H1 (cell line): ENCODE results near the gene CAPZB. TPM values are rescaled to one million over a fixed set of nuclear protein-coding genes. Genes with fewer than 3 reads are reported as not detected.
A peak's percentile ranks its signal among the peaks of the same experiment; 100 is the strongest.

Experiments used
- CTCF ChIA-PET: fragments of 300-600 bp; sonication (Branson Sonifier 250); formaldehyde crosslinking; loops from one replicate; lab custom pipeline; 2021; ENCODE audit not compliant: partially characterized antibody; lab: Charles Lee
- POLR2A ChIA-PET: fragments of 300-600 bp; sonication (Branson Sonifier 250); formaldehyde crosslinking; loops from one replicate; lab custom pipeline; 2021; ENCODE audit warnings: inconsistent platforms; ENCODE audit not compliant: partially characterized antibody; lab: Charles Lee
- DNase-seq, 2 experiments: peaks; one replicate each; pipeline versions ENCODE4 v3.0.0 to v3.0.0-alpha.2; 2010 to 2022; ENCODE audit warnings: low spot score in 2 of 2, low read depth in 1 of 2, mixed read lengths in 1 of 2
- FAIRE-seq: peaks from 2 replicates; lab custom pipeline; 2011; peaks lifted over from hg19 to GRCh38; lab: Jason Lieb, UNC
- H2AFZ ChIP-seq: 2 replicates; pipeline ENCODE4 v1.8.1; 2012; ENCODE audit warnings: low read length, inconsistent platforms
- H2AK5ac ChIP-seq: 2 replicates; pipeline ENCODE4 v1.6.1; 2013; ENCODE audit warnings: low read depth, low read length
- H2BK120ac ChIP-seq: replicated peaks from 2 replicates; pipeline ENCODE3; 2013; ENCODE audit warnings: low read depth, low read length, inconsistent platforms
- H2BK12ac ChIP-seq: 2 replicates; pipeline ENCODE4 v1.6.1; 2013; ENCODE audit warnings: low read depth, low read length
- H2BK15ac ChIP-seq: 2 replicates; pipeline ENCODE4 v1.6.1; 2013; ENCODE audit warnings: low read length
- H2BK20ac ChIP-seq: 2 replicates; pipeline ENCODE4 v1.6.1; 2013; ENCODE audit warnings: low read length
- H2BK5ac ChIP-seq: 2 replicates; pipeline ENCODE4 v1.6.1; 2013; ENCODE audit warnings: low read depth, low read length
- H3K14ac ChIP-seq: 2 replicates; pipeline ENCODE4 v1.6.1; 2013; ENCODE audit warnings: inconsistent platforms; ENCODE audit not compliant: insufficient read length
- H3K18ac ChIP-seq: 2 replicates; pipeline ENCODE4 v1.6.1; 2013; ENCODE audit warnings: low read length; ENCODE audit errors: extremely low read depth
- H3K23ac ChIP-seq: 2 replicates; pipeline ENCODE4 v1.6.1; 2013; ENCODE audit warnings: inconsistent platforms; ENCODE audit not compliant: insufficient read length
- H3K23me2 ChIP-seq: 2 replicates; pipeline ENCODE4 v1.6.1; 2013; ENCODE audit warnings: low read depth, low read length
- H3K27ac ChIP-seq: 2 replicates; pipeline ENCODE4 v1.6.1; 2011; ENCODE audit warnings: low read depth, low read length, inconsistent platforms
- H3K27me3 ChIP-seq, 4 experiments: replicated peaks in 1 of 4; 1 replicate in 1 of 4; 2 replicates in 3 of 4; pipeline versions ENCODE4 v1.6.1 to v1.8.1; 2011 to 2013; ENCODE audit warnings: low read length in 3 of 4, mild to moderate bottlenecking in 3 of 4, inconsistent platforms in 2 of 4, mixed read lengths in 2 of 4, moderate library complexity in 1 of 4; ENCODE audit not compliant: control insufficient read depth in 3 of 4, insufficient read depth in 3 of 4; ENCODE audit errors: extremely low read depth in 1 of 4
- H3K36me3 ChIP-seq, 4 experiments: 2 replicates each; pipeline versions ENCODE4 v1.6.1 to v1.8.1; 2011 to 2013; ENCODE audit warnings: mild to moderate bottlenecking in 4 of 4, low read length in 3 of 4, moderate library complexity in 2 of 4, control low read depth in 1 of 4, inconsistent platforms in 1 of 4; ENCODE audit not compliant: insufficient read depth in 4 of 4, control insufficient read depth in 2 of 4
- H3K4ac ChIP-seq: replicated peaks from 2 replicates; pipeline ENCODE3; 2013; ENCODE audit warnings: low read length, low read depth, mixed read lengths, inconsistent platforms; ENCODE audit not compliant: insufficient read length
- H3K4me1 ChIP-seq, 4 experiments: replicated peaks in 1 of 4; 1 replicate in 1 of 4; 2 replicates in 3 of 4; pipeline versions ENCODE4 v1.6.1 to v1.8.1; 2011 to 2013; ENCODE audit warnings: low read length in 3 of 4, inconsistent platforms in 2 of 4, mixed read lengths in 1 of 4; ENCODE audit not compliant: insufficient read depth in 4 of 4, control insufficient read depth in 3 of 4
- H3K4me2 ChIP-seq, 2 experiments: 2 replicates each; pipeline versions ENCODE4 v1.6.1 to v1.8.1; 2011 to 2013; ENCODE audit warnings: low read depth in 2 of 2, low read length in 2 of 2, control low read depth in 1 of 2, inconsistent platforms in 1 of 2, mild to moderate bottlenecking in 1 of 2; ENCODE audit not compliant: insufficient read depth in 1 of 2
- H3K4me3 ChIP-seq, 4 experiments: fragments of 200-600, 300-600 bp in 1 of 4; sonication (generic), shearing (Covaris generic), sonication (Bioruptor Twin) in 1 of 4; 2 replicates each; pipeline versions ENCODE4 v1.5.1 to v1.8.1; 2011 to 2016; ENCODE audit warnings: low read length in 4 of 4, low read depth in 3 of 4, control low read depth in 2 of 4, inconsistent platforms in 2 of 4, mild to moderate bottlenecking in 2 of 4, mixed read lengths in 1 of 4, moderate library complexity in 1 of 4; ENCODE audit not compliant: insufficient read depth in 2 of 4; ENCODE audit errors: extremely low read depth in 1 of 4
- H3K56ac ChIP-seq: replicated peaks from 2 replicates; pipeline ENCODE3; 2013; ENCODE audit warnings: low read depth, mild to moderate bottlenecking, mixed read lengths, low read length, inconsistent platforms; ENCODE audit not compliant: insufficient read length
- H3K79me1 ChIP-seq: 2 replicates; pipeline ENCODE4 v1.6.1; 2013; ENCODE audit warnings: low read depth, low read length, control low read depth
- H3K79me2 ChIP-seq, 2 experiments: 2 replicates each; pipeline versions ENCODE4 v1.6.1 to v1.8.1; 2012 to 2013; ENCODE audit warnings: low read length in 2 of 2, mild to moderate bottlenecking in 2 of 2, inconsistent platforms in 1 of 2; ENCODE audit not compliant: insufficient read depth in 2 of 2, control insufficient read depth in 1 of 2
- H3K9ac ChIP-seq, 4 experiments: replicated peaks in 1 of 4; 1 replicate in 1 of 4; 2 replicates in 3 of 4; pipeline versions ENCODE4 v1.6.1 to v1.8.1; 2011 to 2013; ENCODE audit warnings: low read depth in 3 of 4, low read length in 3 of 4, control low read depth in 2 of 4, mild to moderate bottlenecking in 2 of 4, moderate library complexity in 2 of 4, inconsistent platforms in 1 of 4; ENCODE audit errors: extremely low read depth in 1 of 4
- H3K9me3 ChIP-seq, 2 experiments: 2 replicates each; pipeline versions ENCODE4 v1.6.1 to v1.8.1; 2012 to 2013; ENCODE audit warnings: mild to moderate bottlenecking in 2 of 2, moderate library complexity in 2 of 2, control low read depth in 1 of 2, inconsistent platforms in 1 of 2, low read depth in 1 of 2, low read length in 1 of 2, mixed read lengths in 1 of 2; ENCODE audit not compliant: insufficient read depth in 2 of 2
- H4K20me1 ChIP-seq, 2 experiments: replicated peaks in 1 of 2; 2 replicates each; pipeline versions ENCODE3 to v1.8.1; 2011 to 2013; ENCODE audit warnings: inconsistent platforms in 2 of 2, low read length in 2 of 2, mild to moderate bottlenecking in 1 of 2; ENCODE audit not compliant: insufficient read depth in 2 of 2, control insufficient read depth in 1 of 2
- H4K5ac ChIP-seq: 2 replicates; pipeline ENCODE4 v1.6.1; 2013; ENCODE audit warnings: low read length, low read depth, mixed read lengths, inconsistent platforms; ENCODE audit not compliant: insufficient read length
- H4K8ac ChIP-seq: 2 replicates; pipeline ENCODE4 v1.8.0; 2013; ENCODE audit warnings: mild to moderate bottlenecking, moderate library complexity, low read length, inconsistent platforms; ENCODE audit not compliant: insufficient read depth; ENCODE audit errors: extremely low read depth
- H4K91ac ChIP-seq: replicated peaks from 2 replicates; pipeline ENCODE3; 2013; ENCODE audit warnings: low read length, mixed read lengths, inconsistent platforms; ENCODE audit not compliant: insufficient read length
- KDM1A ChIP-seq: fragments of 200-600, 300-600 bp; sonication (generic); IDR thresholded peaks from 2 replicates; pipeline ENCODE4 v1.7.1; 2016; ENCODE audit warnings: mild to moderate bottlenecking, low read length, borderline replicate concordance
- SAP30 ChIP-seq: fragments of 300-600 bp; sonication (generic); IDR thresholded peaks from 2 replicates; pipeline ENCODE4 v1.7.1; 2012; ENCODE audit warnings: low read length, moderate library complexity, mild to moderate bottlenecking, inconsistent platforms; ENCODE audit not compliant: insufficient read depth, insufficient replicate concordance
- WGBS, 2 experiments: shearing (Covaris generic) in 1 of 2; methylation state at CpG; one replicate each; pipeline versions ENCODE4 v1.1.6 to v1.1.7; 2013 to 2015; ENCODE audit warnings: low lambda C conversion rate in 2 of 2, mixed read lengths in 2 of 2, inconsistent platforms in 1 of 2, low coverage in 1 of 2, missing lambda C conversion rate in 1 of 2; ENCODE audit not compliant: insufficient replicate concordance in 2 of 2, insufficient coverage in 1 of 2, insufficient read length in 1 of 2; ENCODE audit errors: extremely low coverage in 1 of 2, missing lambda C conversion rate in 1 of 2; 5-methylcytosine and 5-hydroxymethylcytosine counted together
- polyA plus RNA-seq, 7 experiments: library from polyadenylated mRNA; depleted of rRNA in 3 of 7; stranded (reverse) in 5 of 7; unstranded in 2 of 7; fragments of >200 nt in 5 of 7; fragments of 200-250 nt in 2 of 7; gene quantifications; 1 replicate in 5 of 7; 2 replicates in 1 of 7; 4 replicates in 1 of 7; pipeline versions ENCODE4 v1.2.1 to v1.2.3, GENCODE V29; 2011 to 2013; ENCODE audit warnings: missing spikeins in 2 of 7, mixed read lengths in 2 of 7
- total RNA-seq: library from RNA; stranded (reverse); fragmentation: NEBNext Ultra II Directional; extraction: Animal tissue kit (Norgen Biotek cat#: 25700); gene quantifications from 2 replicates; pipeline ENCODE4 v1.2.1, GENCODE V29; 2021

CAPZB gene
- total and polyA plus RNA-seq, 2 of the 8 experiments (the other 6 are each of a cell fraction or from before 2014, with no cell fraction given): 162 to 371 TPM

GRCh38 chr1:19404748-19405147 lies 80.6 kb downstream of the CAPZB start:
- Histone ChIP-seq H3K18ac (no peak overlapping the region), H3K27ac (no peak overlapping the region; the same call in 1 of the 2 replicates), H2AK5ac (no peak overlapping the region), H3K79me2 (peaks cover 0 to 84% of the 10 kb centered on the region in 2 experiments; a peak in 3 of 4 replicates), H2BK120ac (no peak overlapping the region), H3K4ac (no peak overlapping the region), H3K23me2 (no peaks in the 10 kb centered on the region), H3K4me3 (no peak overlapping the region), H3K4me2 (no peak overlapping the region), H2BK12ac (no peak overlapping the region), H4K20me1 (peaks cover 27 to 36% of the 10 kb centered on the region in 2 experiments), H3K9me3 (no peaks in the 10 kb centered on the region), H3K79me1 (peaks cover 30% of the 10 kb centered on the region), H2BK15ac (no peak overlapping the region), H3K4me1 (peaks cover 24 to 38% (median 29%) of the 10 kb centered on the region in 4 experiments), H2BK20ac (no peak overlapping the region), H3K9ac (no peak overlapping the region), H4K91ac (no peak overlapping the region), H2AFZ (no peak overlapping the region), H2BK5ac (no peak overlapping the region), H3K36me3 (no peaks in the 10 kb centered on the region), H4K8ac (no peak overlapping the region), H3K56ac (no peak overlapping the region), H3K23ac (no peak overlapping the region), H4K5ac (no peak overlapping the region), H3K14ac (no peak overlapping the region), H3K27me3 (no peaks in the 10 kb centered on the region)
- ChIA-PET CTCF (interaction anchor here (0.6 to 9.9 kb wide), 20 partner anchors 8 to 357 kb away, joined by 3 to 97 read pairs (median 4); no protein-coding TSS in a partner anchor), POLR2A (no interaction called here)
- WGBS, 2 experiments: 87% methylated on average over 5 of the region's 5 CpGs; no CpG with 5 or more reads in 1 of the 2 experiments
- DNase-seq: no peak
- no peak for FAIRE-seq
- no peak for TF ChIP-seq SAP30
- TF ChIP-seq KDM1A: peak; percentile 39; the same call in 1 of the 2 replicates
